NK-92 (cell line): ENCODE data around the gene CEP89.
"Not testable (repeated sequence)": the region's sequence is repeated elsewhere in the genome, so short reads cannot be mapped to it uniquely, and the experiment has no call there.

Experiments used
- DNase-seq: peaks from one replicate; lab custom pipeline; 2025; ENCODE audit not compliant: unreplicated experiment; lab: John Stamatoyannopoulos, UW

The CEP89 gene

DNA sequence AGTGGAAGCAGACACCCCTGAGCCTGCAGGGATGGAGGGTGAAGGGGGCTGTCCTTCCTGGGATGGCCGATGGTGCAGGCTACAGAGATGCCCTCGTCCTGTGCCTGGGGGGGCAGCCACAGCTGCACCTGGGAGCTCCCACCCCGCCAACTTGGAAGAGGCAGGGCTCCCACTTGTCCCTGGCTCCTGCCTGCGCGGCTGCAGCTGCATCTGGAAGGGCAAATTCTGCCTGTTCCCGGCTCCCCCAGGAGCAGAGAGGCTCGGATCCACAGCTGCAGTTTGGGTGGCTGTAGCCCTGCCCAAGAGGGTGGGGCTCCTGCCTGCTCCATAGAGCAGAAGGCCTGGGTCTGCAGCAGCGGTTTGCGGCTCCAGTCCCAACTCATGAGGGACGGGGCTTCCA is 2.2 kb downstream of the CEP89 start:
- no peak for DNase-seq

GRCh38 chr19:32966750-32967149 is 5.0 kb downstream of the CEP89 start:
- DNase-seq, result no peak

DNA sequence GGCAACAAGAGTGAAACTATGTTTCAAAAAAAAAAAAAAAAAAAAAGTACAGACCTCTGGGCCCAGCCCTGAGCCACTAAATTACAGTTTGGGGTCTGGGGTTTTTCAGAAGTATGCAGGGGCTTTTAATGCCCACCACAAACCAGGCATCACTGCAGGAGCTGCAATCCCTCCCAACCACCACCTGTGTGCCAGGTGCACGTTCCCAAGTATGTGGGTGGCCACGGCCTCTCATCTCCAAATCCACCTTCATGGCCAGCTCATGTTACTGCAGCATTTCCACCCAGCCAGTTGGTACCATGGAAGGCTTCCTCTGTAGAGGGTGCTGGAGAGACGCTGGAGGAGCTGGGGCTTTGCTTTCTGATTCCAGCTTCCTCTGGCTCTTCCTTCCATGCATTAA is 26.5 kb downstream of the CEP89 start:
- no peak for DNase-seq

- not testable (repeated sequence) for DNase-seq
These were observed 30.5 kb downstream of the CEP89 start for GRCh38 chr19:32941273-32941672.

- DNase-seq, result no peak
These were observed 35.7 kb downstream of the CEP89 start for GRCh38 chr19:32936065-32936464.

DNA sequence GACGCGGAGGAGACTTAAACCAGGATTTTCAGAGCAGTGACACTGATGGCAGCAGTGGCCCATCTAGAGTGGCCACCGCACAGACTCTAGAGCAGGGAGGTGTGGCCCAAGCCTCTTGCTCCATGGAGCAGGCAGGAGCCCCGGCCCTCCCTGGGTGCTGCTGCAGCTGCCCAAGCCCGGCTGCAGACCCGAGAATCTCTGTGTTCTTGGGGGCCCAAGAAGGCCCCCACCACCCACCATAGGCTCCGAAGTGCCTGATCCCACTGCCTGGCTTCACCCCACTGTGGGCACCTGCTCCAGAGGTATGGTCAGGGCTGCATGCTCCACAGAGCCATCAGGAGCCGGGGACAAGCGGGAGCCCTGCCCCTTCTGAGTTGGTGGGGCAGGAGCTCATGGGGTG is 36.1 kb downstream of the CEP89 start:
- DNase-seq, result no peak

DNA sequence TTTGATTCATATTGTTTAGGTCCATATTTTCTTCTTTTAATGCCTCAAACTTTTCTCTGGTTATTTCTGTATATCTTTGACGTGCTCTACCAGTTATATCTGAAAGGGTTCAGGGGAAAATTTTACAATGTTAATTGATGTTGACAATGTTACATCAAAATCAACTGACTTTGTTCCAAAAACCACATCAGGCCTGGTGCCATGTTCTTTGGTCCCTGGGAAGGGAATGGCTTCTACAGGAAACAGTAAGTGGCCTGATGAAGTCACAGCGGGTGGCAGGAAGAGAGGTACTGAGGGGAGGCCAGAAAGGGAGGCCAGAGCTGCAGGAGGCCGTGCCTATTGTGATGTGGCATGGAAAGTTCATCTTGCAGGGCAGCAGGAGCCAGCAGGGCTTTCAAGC is 38.2 kb downstream of the CEP89 start:
- DNase-seq, result no peak

- no peak for DNase-seq
These were observed 41.2 kb downstream of the CEP89 start for GRCh38 chr19:32930567-32930966.

GRCh38 chr19:32928806-32929205 is 43.0 kb downstream of the CEP89 start:
- no peak for DNase-seq

DNA sequence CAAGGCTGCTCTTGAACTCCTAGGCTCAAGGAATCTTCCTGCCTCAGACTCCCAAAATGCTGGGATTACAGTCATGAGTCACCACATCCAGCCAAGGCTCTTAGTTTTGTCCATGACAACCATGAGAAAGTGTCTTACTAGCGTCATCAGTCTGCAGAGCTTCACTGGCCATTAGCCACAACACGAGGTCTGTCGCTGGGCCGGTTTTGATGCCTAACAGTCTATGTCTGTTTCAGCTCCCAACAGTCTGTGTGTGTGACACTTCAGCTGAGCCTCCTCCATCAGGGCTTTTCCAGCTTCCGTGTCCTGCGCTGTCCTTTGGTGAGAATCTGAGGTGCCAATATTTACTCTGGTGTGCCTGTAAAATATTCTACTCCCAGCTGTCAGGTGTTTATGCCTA is 47.6 kb downstream of the CEP89 start:
- DNase-seq, result no peak

DNA sequence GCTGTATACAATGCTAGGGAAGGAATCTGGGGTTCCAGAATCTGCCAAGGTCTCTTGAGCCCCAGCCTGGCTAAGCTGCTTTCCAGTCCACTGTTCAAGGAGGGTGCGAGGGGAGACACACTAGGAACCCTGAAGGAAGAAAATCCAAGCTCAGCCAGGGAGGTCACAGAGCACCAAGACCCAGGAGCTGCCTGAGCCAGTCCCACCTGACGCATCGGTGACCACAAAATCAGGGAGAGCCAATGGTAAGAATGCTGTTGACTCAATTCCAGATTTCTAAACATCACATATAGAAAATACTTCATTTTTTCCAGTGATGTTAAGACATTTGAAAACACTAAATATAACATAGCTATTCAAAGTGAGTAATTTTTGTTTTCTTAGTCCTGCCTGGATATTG is 50.1 kb downstream of the CEP89 start:
- no peak for DNase-seq

- DNase-seq, result no peak
These were observed 52.4 kb downstream of the CEP89 start for GRCh38 chr19:32919365-32919764.

GRCh38 chr19:32917616-32917996 is 54.2 kb downstream of the CEP89 start:
- DNase-seq, result no peak

DNA sequence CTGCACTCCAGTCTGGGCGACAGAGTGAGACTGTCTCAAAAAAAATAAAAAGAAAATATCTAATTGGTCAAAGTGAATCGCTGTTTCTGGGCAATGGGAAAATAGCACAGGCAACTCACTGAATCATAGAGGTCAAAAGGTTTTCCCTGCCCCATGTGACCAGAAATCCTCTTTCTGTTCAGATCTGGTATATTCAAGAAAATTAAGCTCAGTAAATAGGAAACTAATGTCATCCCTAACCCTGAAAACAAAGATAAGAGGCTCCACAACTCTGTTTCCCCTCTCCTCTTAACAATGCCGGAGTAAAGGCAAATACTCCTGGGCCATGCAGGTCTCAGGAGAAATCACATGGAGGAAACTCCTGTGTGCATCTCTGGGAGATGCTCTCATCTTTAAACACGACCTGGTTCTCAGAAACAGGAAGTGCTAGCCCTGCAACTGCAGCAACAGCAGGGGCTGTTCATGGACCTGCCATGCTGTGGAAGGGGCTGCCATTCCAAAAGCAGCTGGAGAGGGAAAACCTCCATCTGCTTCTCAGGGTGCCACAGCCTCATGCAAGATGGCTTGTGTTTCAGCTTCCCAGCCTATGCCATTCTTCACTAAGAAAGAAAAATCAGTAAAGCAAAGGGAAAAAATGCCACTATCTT is 54.7 kb downstream of the CEP89 start:
- DNase-seq, result no peak

DNA sequence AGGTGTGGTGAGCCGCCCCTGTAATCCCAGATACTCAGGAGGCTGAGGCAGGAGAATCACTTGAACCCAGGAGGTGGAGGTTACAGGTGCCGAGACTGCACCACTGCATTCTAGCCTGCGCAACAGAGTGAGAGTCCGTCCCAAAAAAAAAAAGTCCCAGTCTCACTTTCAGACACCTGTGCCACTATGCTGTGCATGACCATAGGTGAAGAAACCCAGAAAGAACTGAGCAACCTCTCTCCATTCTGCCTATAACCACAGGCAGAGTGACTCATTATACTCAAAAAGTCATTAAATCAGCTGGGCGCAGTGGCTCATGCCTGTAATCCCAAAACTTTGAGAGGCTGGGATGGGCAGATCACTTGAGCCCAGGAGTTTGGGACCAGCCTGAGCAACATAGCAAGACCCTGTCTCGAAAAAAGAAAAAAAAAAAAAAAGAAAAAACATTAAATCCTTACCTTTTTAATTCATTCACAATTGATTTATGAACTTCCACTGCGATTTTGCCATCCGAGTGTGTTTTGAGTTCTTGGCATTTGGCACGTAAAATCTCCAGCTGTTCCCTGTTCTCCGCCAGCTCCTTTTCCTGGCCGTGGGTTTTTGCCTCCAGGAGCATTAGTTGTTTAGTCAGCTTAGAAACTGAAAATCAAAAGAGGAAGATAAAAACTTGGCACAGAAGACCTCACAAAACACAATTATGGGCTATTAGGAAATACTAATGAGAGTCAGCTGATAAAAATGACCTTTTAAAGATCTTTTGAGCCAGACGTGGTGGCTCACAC is 56.7 kb downstream of the CEP89 start:
- DNase-seq, result no peak

DNA sequence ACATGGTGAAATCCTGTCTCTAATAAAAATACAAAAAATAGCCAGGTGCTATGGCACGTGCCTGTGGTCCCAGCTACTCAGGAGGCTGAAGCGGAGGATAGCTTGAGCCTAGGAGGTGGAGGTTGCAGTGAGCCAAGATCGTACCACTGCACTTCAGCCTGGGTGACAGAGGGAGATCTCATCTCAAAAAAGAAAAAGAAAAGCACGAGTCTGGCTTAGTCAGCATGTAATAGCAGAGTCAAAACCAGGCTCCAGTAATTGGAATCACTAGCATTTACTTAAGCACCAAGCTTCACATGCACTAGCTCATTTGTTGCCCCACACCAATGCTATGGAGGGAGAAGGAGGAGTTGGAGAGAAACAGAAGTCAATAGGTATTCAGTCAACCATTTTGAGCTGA is 60.3 kb downstream of the CEP89 start:
- no peak for DNase-seq

GRCh38 chr19:32910874-32911273 is 60.9 kb downstream of the CEP89 start:
- no peak for DNase-seq

DNA sequence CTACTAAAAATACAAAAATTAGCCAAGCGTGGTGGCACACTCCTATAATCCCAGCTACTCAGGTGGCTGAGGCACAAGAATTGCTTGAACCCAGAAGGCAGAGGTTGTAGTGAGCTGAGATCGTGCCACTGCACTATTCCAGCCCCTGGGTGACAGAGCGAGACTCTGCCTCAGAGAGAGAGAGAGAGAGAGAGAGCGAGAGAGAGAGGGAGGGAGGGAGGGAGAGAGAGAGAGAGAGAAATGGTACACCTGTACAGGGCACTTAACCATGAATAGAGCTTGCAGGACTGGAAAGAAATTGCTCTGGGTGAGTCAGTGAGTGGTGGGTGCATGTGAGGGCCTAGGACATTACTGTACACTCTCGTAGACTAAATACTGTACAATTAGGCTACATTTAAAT is 61.7 kb downstream of the CEP89 start:
- no peak for DNase-seq

- no peak for DNase-seq
These were observed 62.5 kb downstream of the CEP89 start for GRCh38 chr19:32909257-32909656.

DNA sequence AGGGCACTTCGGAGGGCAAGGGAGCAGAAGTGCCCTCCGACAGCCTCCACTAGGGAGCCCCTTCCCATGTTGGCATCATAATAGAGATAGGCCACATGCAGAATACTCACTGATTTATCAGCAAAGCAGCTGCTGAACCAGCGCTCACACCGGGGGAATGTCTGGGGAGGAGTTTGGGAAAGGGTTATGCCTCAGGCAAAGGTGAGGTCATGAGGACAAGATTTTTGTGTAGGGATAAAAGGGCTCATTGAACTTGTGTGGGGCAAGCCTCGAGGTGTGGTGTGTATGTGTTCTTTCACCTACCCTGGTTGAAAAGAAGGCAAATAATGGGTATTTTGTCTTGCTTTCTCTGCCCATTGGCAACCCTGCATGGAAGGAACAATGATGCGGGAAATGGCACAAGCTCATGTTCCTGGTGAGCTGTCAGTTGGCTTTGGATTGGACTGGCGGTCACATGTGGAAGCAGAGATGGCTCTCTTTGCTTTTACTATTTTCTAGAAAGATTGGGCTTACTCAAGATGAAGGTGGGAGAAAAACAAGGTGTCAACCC is 63.0 kb downstream of the CEP89 start:
- DNase-seq, result no peak

DNA sequence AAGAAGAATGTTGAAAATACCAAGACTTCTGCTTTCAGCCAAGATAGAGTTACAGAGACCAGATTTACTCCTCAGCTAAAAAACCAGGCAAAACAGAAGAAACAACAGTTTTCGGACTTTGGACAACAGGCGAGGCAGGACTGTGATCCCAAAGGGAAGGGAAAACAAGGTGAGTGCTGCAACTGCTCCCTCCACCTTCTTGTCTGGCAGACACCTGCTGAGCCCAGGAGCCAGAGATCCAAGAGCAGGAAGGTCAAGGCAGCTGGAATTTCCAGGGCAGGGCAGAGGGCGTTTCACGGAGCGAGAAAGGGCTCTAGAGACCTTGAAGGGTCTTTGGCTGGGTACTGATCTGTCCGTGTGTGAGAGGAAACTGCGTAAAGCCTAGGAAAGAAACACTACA is 69.3 kb downstream of the CEP89 start:
- DNase-seq, result no peak

GRCh38 chr19:32901504-32902161 is 70.1 kb downstream of the CEP89 start:
- DNase-seq, result no peak
